K562 (cell line): ENCODE data around the gene MGAM2.

Source experiments
- CTCF ChIP-seq, 3 experiments: IDR thresholded peaks in 2 of 3; conservative IDR thresholded peaks in 1 of 3; 2 replicates each; pipeline ENCODE4 v1.5.1; 2011 to 2012; ENCODE audit warnings: low read length in 3 of 3, mild to moderate bottlenecking in 3 of 3, control low read depth in 2 of 3, improper control_type of control experiment in 1 of 3, inconsistent platforms in 1 of 3, low read depth in 1 of 3, mixed read lengths in 1 of 3, moderate library complexity in 1 of 3; ENCODE audit not compliant: insufficient read depth in 2 of 3
- EZH2 ChIP-seq: IDR thresholded peaks from 2 replicates; pipeline ENCODE4 v1.6.1; 2012; ENCODE audit warnings: low read depth, mild to moderate bottlenecking, inconsistent platforms, low read length, borderline replicate concordance
- HCFC1 ChIP-seq: IDR thresholded peaks from 2 replicates; pipeline ENCODE4 v1.6.1; 2012; ENCODE audit warnings: low read depth, low read length, improper control_type of control experiment
- KLF10 ChIP-seq: fragments of 250-450 bp; sonication (Bioruptor Pico); IDR thresholded peaks from 2 replicates; pipeline ENCODE4 v1.6.1; 2021; ENCODE audit warnings: matching md5 sums
- NR2C2 ChIP-seq, 2 experiments: fragments of 200-800 bp in 1 of 2; sonication (Bioruptor generic) in 1 of 2; sonication (generic) in 1 of 2; formaldehyde crosslinking in 1 of 2; IDR thresholded peaks; 2 replicates each; pipeline versions ENCODE4 v1.6.1 to v1.8.0; 2016 to 2022; ENCODE audit warnings: mild to moderate bottlenecking in 1 of 2, missing compliant biosample characterization in 1 of 2, missing genetic modification characterization in 1 of 2, missing genetic modification reagents in 1 of 2
- NR2F6 ChIP-seq: fragments of 450-650 bp; formaldehyde crosslinking; IDR thresholded peaks from 2 replicates; pipeline ENCODE4 v1.4.0; 2020; ENCODE audit warnings: mild to moderate bottlenecking
- POLR2AphosphoS5 ChIP-seq: IDR thresholded peaks from 2 replicates; pipeline ENCODE4 v1.6.1; 2011; ENCODE audit warnings: mild to moderate bottlenecking, low read depth, low read length, moderate library complexity; ENCODE audit not compliant: control insufficient read depth, insufficient read depth
- TBP ChIP-seq: optimal IDR thresholded peaks from 2 replicates; pipeline ENCODE3; 2011; ENCODE audit warnings: low read depth, low read length, improper control_type of control experiment
- TF ChIP-seq, protein P1 (sequence below): fragments of 150-350 bp; IDR thresholded peaks from 2 replicates; pipeline ENCODE4 v1.6.1; 2014; ENCODE audit warnings: low read depth, mild to moderate bottlenecking, low read length, borderline replicate concordance

GRCh38 chr7:142180426-142180825 is 68.9 kb downstream of the MGAM2 start:
- TF ChIP-seq NR2F6 (CRISPR knock-in tag) (no peak), TBP (no peak), EZH2 (no peak), HCFC1 (no peak), NR2C2 (CRISPR knock-in tag; IDR thresholded peaks at IDR 0.05) (no peak), NR2C2 (tag; IDR thresholded peaks at IDR 0.05) (no peak), CTCF (IDR thresholded peaks at IDR 0.05 in 2 of 3, conservative IDR thresholded peaks at IDR 0.05 in 1 of 3; ENCODE audit: insufficient read depth in 2 of 3, low read depth in 1 of 3, low read length in 3 of 3) (no peak), KLF10 (CRISPR knock-in tag) (no peak), POLR2AphosphoS5 (no peak)
- TF ChIP-seq, protein P1, sequence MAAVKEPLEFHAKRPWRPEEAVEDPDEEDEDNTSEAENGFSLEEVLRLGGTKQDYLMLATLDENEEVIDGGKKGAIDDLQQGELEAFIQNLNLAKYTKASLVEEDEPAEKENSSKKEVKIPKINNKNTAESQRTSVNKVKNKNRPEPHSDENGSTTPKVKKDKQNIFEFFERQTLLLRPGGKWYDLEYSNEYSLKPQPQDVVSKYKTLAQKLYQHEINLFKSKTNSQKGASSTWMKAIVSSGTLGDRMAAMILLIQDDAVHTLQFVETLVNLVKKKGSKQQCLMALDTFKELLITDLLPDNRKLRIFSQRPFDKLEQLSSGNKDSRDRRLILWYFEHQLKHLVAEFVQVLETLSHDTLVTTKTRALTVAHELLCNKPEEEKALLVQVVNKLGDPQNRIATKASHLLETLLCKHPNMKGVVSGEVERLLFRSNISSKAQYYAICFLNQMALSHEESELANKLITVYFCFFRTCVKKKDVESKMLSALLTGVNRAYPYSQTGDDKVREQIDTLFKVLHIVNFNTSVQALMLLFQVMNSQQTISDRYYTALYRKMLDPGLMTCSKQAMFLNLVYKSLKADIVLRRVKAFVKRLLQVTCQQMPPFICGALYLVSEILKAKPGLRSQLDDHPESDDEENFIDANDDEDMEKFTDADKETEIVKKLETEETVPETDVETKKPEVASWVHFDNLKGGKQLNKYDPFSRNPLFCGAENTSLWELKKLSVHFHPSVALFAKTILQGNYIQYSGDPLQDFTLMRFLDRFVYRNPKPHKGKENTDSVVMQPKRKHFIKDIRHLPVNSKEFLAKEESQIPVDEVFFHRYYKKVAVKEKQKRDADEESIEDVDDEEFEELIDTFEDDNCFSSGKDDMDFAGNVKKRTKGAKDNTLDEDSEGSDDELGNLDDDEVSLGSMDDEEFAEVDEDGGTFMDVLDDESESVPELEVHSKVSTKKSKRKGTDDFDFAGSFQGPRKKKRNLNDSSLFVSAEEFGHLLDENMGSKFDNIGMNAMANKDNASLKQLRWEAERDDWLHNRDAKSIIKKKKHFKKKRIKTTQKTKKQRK: no peak
